GM21619 (cell line): Measurements from ENCODE around the gene ADRM1.

Experiments used
- ATAC-seq: cut with Tn5 transposase; IDR thresholded peaks from one replicate; pipeline ENCODE4 v1.9.1; 2021; ENCODE audit not compliant: unreplicated experiment

ADRM1 gene

GRCh38 chr20:62309198-62309944 is 6.6 kb downstream of the ADRM1 start:
- ATAC-seq: no peak

- ATAC-seq: no peak
Observed at GRCh38 chr20:62309947-62310756, 7.4 kb downstream of the ADRM1 start.

GRCh38 chr20:62310757-62311121 is 7.9 kb downstream of the ADRM1 start:
- no peak for ATAC-seq

DNA sequence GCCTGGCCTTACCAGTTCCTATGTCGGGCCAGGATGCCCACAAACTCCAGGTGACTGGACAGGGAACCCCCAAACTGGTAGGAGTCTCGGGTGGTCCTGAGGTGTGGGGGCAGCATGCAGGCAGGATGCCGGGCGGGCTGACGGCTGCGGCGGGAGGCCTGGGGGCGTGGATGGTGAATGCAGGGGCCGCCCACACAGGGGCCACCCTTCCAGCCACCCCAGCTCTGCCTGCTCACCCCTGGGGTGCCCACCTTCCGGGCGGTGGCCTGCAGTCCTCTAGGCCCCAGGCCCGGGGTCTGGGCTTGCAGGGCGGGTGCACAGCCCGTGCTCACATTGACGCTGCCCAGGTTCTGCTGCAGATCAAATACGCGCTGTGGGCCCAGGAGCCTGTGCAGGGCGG is 8.4 kb downstream of the ADRM1 start:
- ATAC-seq: no peak

DNA sequence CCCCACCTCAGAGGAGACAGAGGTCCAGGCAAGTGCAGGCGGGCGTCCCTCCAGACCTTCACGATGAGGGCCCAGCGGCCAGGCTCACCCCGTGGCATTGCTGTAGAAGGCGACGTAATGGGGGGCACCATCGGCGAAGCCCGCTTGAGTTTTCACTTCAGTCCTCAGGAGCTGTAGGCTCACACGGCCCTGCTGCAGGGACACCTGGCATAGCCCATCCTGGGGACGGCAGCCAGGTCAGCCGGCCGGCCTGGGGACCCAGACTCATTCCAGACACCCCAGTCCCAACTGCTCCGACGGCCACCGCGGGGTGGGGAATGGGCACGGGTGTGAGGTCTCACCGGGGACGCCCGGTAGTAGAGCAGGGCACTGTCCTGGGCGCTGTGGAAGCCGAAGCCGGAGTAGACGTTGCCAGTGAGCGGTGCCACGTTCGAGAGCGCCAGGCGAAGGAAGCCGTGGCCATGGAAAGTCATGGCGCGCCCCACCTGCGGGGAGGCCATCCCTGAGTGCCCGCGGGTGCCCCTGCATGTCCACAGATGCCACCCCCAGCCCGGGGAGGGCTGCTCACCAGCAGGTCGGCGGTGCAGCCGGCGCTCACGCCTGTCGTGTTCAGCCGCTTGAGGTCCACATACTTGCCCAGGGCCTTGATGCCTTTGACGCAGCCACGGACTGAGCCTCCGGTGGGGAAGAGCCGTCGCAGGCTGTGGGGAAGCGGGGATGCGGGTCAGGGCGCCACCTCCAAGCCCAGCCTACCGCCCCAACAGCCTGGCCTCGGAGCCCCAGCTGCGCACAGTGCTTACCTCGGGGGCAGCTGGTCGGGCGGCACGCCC is 9.2 kb downstream of the ADRM1 start:
- no peak for ATAC-seq

DNA sequence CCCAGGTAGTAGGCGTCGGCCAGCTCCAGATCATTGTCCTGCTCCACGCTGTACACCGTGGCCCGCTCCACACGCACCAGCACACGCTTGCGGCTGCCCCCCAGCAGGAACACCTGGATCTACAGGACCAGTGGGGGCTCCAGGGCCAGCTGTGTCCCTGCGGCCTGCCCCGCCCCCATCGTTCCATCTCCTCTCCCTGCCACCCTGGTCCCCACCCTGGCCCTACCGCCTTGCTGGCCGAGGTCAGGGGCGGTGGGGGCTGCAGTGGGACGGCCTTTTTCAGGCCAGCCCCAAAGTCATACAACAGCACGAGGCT is 9.8 kb downstream of the ADRM1 start:
- ATAC-seq: no peak

DNA sequence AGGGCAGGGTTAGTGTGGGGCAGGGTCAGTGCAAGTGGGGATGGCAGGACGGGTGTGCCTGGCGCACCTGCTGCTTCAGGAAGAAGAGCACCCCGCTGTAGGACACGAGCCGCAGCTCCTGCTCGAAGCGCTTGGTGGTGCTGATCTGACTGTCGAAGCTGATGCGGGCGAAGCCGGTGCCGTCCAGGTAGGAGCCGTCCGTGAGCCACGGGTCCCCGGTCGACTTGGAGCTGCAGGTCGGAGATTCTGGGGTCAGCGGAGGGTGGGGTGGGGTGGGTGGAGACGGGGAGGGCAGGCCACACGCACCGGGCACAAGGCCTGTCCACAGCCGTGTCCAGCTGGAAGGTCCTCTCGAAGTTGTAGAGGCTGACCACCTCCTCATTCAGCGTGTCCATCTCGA is 10.2 kb downstream of the ADRM1 start:
- no peak for ATAC-seq

DNA sequence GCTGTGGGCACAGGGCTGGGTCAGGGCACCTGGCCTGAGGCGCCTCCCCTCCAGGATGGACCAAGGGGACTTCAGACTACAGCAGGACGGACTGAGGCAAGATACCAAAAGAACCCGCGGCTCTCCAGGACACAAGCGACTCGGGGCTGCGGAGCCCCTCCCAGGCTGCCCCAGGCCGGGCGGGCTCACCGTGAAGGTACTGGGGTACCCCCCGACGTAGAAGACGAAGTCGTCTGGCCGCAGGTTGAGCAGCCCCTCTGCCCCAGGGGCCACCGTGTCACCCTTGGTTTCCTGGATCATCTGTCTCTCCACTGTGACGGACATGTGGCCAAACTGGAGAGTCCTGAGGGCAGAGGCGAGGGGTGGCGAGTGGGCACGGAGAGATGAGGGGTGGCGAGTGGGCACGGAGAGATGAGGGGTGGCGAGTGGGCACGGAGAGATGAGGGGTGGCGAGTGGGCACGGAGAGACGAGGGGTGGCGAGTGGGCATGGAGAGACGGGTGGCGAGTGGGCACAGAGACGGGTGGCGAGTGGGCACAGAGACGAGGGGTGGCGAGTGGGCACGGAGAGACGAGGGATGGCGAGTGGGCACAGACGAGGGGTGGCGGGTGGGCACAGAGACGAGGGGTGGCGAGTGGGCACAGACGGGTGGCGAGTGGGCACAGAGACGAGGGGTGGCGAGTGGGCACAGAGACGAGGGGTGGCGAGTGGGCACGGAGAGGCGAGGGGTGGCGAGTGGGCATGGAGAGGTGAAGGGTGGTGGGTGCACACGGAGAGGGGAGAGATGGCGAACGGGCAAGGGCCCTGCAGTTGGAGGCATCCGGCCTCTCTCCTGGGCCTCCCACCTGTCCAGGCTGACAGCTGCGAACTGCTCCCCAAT is 10.9 kb downstream of the ADRM1 start:
- no peak for ATAC-seq

- no peak for ATAC-seq
Observed at GRCh38 chr20:62314339-62314638, 11.5 kb downstream of the ADRM1 start.

GRCh38 chr20:62314711-62315302 is 12.0 kb downstream of the ADRM1 start:
- no peak for ATAC-seq

DNA sequence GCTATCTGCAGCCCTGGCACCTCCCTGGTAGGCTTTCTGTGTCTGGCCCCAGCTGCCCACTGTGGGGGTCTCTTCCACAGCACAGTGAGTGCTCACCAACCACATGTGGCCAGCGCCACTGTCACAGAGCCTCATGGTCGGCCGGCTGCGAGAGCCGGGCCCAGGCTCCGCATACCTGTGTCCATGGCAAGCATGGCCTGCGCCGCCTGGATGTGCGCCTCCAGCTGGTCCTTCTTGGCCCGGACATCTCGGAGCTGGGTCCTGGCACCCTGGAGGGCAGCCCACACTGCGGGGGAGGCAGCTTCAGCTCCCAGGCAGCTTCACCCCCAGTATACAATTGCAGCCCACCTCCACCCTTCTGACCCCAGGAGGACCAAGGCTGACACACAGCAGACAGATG is 13.0 kb downstream of the ADRM1 start:
- no peak for ATAC-seq

- no peak for ATAC-seq
Observed at GRCh38 chr20:62316331-62317166, 13.8 kb downstream of the ADRM1 start.

- no peak for ATAC-seq
Observed at GRCh38 chr20:62317167-62317655, 14.4 kb downstream of the ADRM1 start.

DNA sequence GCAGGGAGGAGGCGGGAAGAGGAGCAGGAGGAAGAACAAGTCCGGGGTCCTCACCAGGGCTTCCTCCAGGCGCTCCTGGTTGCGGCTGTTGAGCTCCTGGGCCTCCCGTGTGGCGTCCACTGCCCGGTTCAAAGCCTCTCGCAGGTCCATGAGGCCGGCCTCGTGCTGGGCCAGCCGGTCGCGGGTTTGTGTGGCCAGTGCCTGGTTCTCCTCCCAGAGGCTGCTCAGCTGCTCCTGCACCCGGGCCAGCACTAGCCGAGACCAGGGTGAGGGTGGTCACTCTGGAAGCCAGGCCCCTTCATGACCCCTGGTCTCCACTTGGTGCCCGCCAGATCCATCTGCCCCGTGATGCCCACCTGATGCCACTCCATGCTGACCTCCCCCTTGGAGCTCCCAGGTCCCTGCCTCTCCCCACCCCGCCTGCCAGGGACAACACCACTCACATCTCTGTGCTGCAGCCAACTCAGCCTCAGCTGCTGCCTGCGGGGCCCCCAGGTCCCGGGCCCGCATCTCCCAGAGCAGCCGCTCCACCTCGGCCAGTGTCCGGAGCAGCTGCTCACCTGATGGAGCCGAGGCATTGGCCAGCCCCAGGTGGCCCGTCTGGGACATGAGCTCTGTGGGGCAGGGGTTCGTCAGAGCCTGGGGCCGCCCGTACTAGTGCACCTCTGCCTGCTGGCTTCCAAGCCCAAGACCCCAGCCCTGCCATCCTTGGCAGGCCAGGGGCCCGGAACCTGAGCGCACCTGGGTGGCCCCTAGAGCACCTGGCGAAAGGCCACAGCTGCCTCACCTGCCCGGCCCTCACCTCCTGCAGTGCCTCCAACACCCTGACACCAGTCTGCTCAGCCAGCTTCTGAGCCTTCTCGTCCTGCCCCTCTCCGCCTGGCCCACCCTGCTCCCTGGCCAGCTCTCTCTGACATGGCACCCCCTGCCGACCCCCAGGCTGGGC is 15.9 kb downstream of the ADRM1 start:
- ATAC-seq: no peak

GRCh38 chr20:62319346-62319909 is 16.6 kb downstream of the ADRM1 start:
- no peak for ATAC-seq

DNA sequence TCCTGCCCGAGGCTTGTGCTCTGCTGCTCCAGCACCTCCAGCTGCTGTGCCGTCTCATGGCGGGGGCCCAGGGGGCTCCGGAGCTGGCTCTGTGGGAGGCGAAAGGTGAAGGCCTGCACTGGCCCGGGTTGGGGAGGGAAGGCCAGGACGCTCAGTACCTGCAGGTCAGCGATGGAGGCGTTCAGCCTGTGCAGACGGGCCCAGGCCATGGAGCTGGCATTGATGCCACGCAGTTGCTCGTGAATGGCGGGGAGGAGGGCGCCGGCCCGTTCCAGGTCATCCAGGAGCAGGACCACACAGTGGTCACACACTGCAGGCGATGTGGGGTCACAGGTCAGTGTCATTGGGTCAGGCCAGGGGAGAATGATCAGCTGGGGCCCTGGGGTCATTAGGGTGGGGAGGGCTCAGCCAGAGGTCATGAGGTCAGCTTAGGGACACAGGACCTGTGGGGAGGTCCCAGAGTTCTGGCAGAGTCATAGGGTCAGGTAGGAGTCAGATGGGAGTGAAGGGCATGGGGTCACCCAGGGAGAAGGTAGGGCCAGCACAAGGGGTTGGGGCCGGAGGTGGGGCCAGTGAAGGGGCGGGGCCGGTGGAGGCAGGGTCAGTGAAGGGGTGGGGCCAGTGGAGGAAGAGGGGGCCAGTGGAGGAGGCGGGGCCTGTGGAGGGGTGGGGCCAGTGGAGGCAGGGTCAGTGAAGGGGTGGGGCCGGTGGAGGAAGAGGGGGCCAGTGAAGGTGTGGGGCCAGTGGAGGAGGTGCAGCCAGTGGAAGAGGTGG is 18.0 kb downstream of the ADRM1 start:
- no peak for ATAC-seq

DNA sequence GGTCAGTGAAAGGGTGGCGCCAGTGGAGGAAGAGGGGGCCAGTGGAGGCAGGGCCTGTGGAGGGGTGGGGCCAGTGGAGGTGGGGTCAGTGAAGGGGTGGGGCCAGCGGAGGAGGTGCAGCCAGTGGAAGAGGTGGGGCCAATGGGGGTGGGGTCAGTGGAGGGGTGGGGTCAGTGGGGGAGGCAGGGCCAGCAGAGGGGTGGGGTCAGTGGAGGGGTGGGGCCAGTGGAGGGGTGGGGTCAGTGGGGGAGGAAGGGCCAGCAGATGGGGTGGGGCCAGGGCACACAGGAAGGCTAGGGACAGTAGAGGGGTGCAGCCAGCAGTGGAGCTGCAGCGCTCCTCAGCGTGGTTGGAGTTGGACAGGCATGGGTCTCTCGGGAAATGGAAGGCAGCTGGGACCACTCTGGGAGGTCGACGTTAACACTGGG is 18.7 kb downstream of the ADRM1 start:
- no peak for ATAC-seq
